Osteocyte (in vitro differentiated cells): ENCODE data around the gene PRADC1. TPM values are rescaled to one million over a fixed set of nuclear protein-coding genes. Genes with fewer than 3 reads are reported as not detected.

Source experiments
- DNase-seq: peaks from one replicate; pipeline ENCODE4 v3.0.0; 2021; ENCODE audit warnings: mixed read lengths; ENCODE audit not compliant: unreplicated experiment; ENCODE audit errors: extremely low spot score
- H3K27ac Mint-ChIP-seq: one replicate; pipeline ENCODE4 v1.8.0; 2021; ENCODE audit warnings: mild to moderate bottlenecking, mixed read lengths; ENCODE audit not compliant: unreplicated experiment
- H3K27me3 Mint-ChIP-seq: one replicate; pipeline ENCODE4 v1.8.0; 2021; ENCODE audit warnings: mixed read lengths; ENCODE audit not compliant: unreplicated experiment
- H3K36me3 Mint-ChIP-seq: one replicate; pipeline ENCODE4 v1.8.0; 2021; ENCODE audit warnings: mixed read lengths; ENCODE audit not compliant: unreplicated experiment
- H3K4me1 Mint-ChIP-seq: one replicate; pipeline ENCODE4 v1.8.0; 2021; ENCODE audit warnings: mixed read lengths; ENCODE audit not compliant: unreplicated experiment
- H3K4me3 Mint-ChIP-seq: one replicate; pipeline ENCODE4 v1.8.0; 2021; ENCODE audit warnings: mild to moderate bottlenecking, moderate library complexity, mixed read lengths; ENCODE audit not compliant: unreplicated experiment
- H3K9me3 Mint-ChIP-seq: one replicate; pipeline ENCODE4 v1.8.0; 2021; ENCODE audit warnings: mixed read lengths; ENCODE audit not compliant: unreplicated experiment
- total RNA-seq: library from RNA; stranded (reverse); gene quantifications from 2 replicates; pipeline ENCODE4 v1.2.1, GENCODE V29; 2021
- TF ChIP-seq, protein P1 (sequence below): fragments of 200-600 bp; sonication (generic); IDR thresholded peaks from 2 replicates; pipeline ENCODE4 v1.5.0; 2021; ENCODE audit warnings: antibody characterized with exemption, mild to moderate bottlenecking, moderate library complexity

Gene PRADC1
- total RNA-seq, 1 donor from 2014 or later: 15.1 TPM

DNA sequence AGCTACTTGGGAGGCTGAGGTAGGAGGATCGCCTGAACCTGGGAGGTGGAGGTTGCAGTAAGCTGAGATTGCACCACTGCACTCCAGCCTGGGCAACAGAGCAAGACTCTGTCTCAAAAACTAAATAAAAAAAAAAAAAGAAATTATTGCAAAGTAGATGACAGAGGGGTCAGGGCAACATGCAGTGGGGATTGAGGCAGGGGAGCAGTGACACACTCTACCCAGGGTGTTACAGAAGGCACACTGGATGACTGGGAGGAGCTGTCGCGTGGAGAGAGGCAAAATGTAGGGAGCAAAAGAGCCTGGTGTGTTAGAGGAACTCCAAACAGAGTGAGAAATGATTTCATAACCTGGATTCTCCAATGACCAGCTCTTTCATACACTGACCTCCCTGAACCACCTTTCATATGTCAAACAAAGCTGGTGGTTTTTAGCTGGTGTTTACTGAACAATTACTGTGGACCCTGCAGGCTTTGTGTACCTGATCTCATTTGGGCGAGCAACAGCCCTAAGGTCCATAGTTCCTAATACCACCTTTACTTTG, 29.1 kb upstream of the PRADC1 start:
- H3K27ac Mint-ChIP-seq: no peak overlapping the region
- no peaks in the 10 kb centered on the region for H3K4me1 Mint-ChIP-seq
- H3K27me3 Mint-ChIP-seq: peaks cover 14% of the 10 kb centered on the region
- H3K36me3 Mint-ChIP-seq: no peaks in the 10 kb centered on the region
- H3K4me3 Mint-ChIP-seq: no peak overlapping the region
- DNase-seq: no peak
- TF ChIP-seq, protein P1, sequence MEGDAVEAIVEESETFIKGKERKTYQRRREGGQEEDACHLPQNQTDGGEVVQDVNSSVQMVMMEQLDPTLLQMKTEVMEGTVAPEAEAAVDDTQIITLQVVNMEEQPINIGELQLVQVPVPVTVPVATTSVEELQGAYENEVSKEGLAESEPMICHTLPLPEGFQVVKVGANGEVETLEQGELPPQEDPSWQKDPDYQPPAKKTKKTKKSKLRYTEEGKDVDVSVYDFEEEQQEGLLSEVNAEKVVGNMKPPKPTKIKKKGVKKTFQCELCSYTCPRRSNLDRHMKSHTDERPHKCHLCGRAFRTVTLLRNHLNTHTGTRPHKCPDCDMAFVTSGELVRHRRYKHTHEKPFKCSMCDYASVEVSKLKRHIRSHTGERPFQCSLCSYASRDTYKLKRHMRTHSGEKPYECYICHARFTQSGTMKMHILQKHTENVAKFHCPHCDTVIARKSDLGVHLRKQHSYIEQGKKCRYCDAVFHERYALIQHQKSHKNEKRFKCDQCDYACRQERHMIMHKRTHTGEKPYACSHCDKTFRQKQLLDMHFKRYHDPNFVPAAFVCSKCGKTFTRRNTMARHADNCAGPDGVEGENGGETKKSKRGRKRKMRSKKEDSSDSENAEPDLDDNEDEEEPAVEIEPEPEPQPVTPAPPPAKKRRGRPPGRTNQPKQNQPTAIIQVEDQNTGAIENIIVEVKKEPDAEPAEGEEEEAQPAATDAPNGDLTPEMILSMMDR: no peak
- H3K9me3 Mint-ChIP-seq: no peaks in the 10 kb centered on the region

DNA sequence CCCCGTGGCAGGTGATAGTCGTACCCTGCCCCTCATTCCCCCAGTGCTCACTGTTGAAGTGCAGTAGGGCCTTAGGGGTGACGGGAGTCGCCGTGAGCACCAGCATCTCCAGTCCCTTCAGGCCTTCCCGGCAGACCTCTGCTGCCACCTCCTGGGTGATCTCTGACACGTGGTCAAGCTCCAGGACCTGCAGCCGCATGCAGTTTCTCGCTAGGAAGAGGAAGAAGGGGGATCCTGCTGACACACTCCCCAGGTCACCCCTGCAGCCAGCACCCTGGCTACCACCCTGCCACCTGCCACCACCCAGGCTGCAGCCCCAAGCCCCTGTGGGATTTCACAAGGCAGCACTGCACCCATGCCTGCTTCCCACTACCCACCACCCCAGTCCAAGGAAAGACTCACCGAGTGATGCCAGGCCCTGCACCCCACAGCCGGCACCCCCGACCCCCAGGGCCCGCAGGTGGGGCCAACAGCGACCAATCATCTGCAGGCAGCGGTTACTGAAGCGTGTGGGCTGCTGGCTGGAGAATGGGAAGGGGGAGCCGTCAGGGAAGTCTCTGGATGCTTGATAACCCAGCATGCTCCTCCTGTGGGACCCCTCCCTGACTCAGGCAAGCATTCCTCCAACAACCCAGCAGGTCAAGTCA, 27.4 kb upstream of the PRADC1 start:
- H3K27ac Mint-ChIP-seq: no peak overlapping the region
- H3K27me3 Mint-ChIP-seq: peaks cover 7% of the 10 kb centered on the region
- no peaks in the 10 kb centered on the region for H3K4me1 Mint-ChIP-seq
- TF ChIP-seq, protein P1: peak; percentile 45
- no peaks in the 10 kb centered on the region for H3K36me3 Mint-ChIP-seq
- no peak overlapping the region for H3K4me3 Mint-ChIP-seq
- H3K9me3 Mint-ChIP-seq: no peaks in the 10 kb centered on the region
- DNase-seq: no peak

DNA sequence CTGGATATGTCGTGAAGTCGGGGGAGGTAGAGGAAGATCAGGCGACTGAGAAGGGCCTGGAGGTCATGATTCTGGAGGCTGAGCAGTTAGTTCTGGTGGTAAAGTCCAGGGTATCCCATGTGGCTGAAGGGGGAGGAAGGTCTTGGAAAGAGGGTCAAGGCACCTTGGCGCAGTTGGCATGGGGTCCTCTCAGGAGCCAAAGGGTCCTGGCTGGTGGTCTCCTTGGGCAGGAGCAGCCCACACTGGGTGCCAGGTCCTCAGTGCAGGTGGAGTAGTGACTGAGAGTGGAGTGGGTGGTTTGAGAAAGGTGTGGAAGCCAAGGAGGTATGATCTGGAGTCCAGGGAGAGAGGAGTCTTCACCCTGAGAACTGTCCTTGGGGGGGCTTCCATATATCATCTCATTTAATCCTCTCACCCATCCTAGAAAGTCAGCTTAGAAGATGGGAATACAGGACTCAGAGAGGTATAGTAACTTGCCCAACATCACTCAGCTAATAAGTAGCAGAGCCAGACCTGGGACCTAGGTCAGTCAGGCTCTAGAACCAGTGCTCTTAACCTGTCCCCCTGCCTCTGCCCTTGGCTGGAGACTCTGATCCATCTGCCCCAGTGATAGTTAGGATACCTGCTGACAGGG, 26.8 kb upstream of the PRADC1 start:
- H3K27ac Mint-ChIP-seq: no peak overlapping the region
- TF ChIP-seq, protein P1: no peak

DNA sequence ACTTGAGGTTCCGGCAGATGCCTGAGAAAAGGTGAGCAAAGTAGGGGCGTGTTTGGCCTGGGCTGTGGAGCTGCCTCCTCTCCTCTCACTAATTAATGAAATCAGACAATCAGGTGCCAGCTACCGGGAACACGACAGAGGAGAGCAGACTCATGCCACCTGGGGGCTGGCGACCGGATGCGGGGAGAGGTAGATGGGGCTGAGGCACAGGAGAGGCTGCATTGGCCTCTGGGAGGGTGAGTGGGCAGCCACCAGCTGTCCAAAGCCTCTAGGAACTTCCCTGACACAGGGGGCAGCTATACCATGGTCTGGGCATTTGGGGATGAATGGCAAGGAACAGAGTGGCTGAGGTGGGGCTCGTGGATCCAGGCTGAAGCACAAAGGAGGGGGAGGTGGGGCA, 26.2 kb upstream of the PRADC1 start:
- H3K27me3 Mint-ChIP-seq: peaks cover 7% of the 10 kb centered on the region
- TF ChIP-seq, protein P1: no peak
- no peak overlapping the region for H3K27ac Mint-ChIP-seq
- no peak for DNase-seq
- no peak overlapping the region for H3K4me3 Mint-ChIP-seq
- H3K4me1 Mint-ChIP-seq: no peaks in the 10 kb centered on the region
- H3K9me3 Mint-ChIP-seq: no peaks in the 10 kb centered on the region
- H3K36me3 Mint-ChIP-seq: no peaks in the 10 kb centered on the region

More for the DNA sequence above, 26.8 kb upstream of the PRADC1 start:
- Mint-ChIP-seq H3K4me3 (no peak overlapping the region), H3K27me3 (peaks cover 7% of the 10 kb centered on the region), H3K9me3 (no peaks in the 10 kb centered on the region), H3K4me1 (no peaks in the 10 kb centered on the region), H3K36me3 (no peaks in the 10 kb centered on the region)
- no peak for DNase-seq

DNA sequence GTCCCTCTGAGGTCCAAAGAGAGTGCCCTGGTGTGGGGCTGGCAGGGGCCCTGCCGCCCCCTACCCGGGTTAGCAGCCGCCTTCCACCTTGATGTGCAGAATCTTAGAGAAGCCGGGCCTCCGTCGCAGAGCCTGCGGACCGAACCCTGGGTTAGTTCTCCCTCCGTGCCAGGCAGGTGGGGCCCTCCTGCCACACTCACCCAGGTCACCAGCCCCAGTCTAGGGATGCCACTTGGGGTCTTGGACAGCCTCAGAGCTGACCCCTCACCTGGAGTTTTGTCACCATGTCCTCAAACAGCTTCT, 25.8 kb upstream of the PRADC1 start:
- Mint-ChIP-seq H3K9me3 (no peaks in the 10 kb centered on the region), H3K4me1 (no peaks in the 10 kb centered on the region), H3K4me3 (no peak overlapping the region), H3K36me3 (peaks cover 2% of the 10 kb centered on the region), H3K27me3 (peaks cover 7% of the 10 kb centered on the region), H3K27ac (no peak overlapping the region)
- no peak for DNase-seq
- TF ChIP-seq, protein P1: no peak
